Activated CD8-positive, alpha-beta T cell treated with anti-CD3 and anti-CD28 coated beads, Interleukin-2, amount 10 ng/mL, durations not matched to agents 7 days and 5 days (primary cell): ENCODE results near the gene PLEKHO2. TPM values are rescaled to one million over a fixed set of nuclear protein-coding genes. Genes with fewer than 3 reads are reported as not detected.
A peak's percentile ranks its signal among the peaks of the same experiment; 100 is the strongest.

Experiments used
- ATAC-seq: fragments of 150-1000 bp; cut with Tn5 transposase; one replicate; pipeline ENCODE4 v1.10.0; 2021; ENCODE audit warnings: moderate library complexity
- CTCF ChIA-PET: fragments of 350-600 bp; sonication (Branson Sonifier 250); formaldehyde crosslinking; loops from one replicate; lab custom pipeline; 2021; ENCODE audit warnings: antibody characterized with exemption; lab: Charles Lee
- POLR2A ChIA-PET: fragments of 350-600 bp; sonication (Branson Sonifier 250); formaldehyde crosslinking; loops from one replicate; lab custom pipeline; 2021; ENCODE audit warnings: antibody characterized with exemption; lab: Charles Lee
- DNase-seq: peaks from one replicate; pipeline ENCODE4 v3.0.0-alpha.2; 2020
- H3K27ac Mint-ChIP-seq: one replicate; pipeline ENCODE4 v1.8.0; 2021; ENCODE audit warnings: mild to moderate bottlenecking, mixed read lengths
- H3K27me3 Mint-ChIP-seq: one replicate; pipeline ENCODE4 v1.8.0; 2021; ENCODE audit warnings: low read depth, mixed read lengths
- H3K36me3 Mint-ChIP-seq: one replicate; pipeline ENCODE4 v1.8.0; 2021; ENCODE audit warnings: low read depth, mixed read lengths
- H3K4me1 Mint-ChIP-seq: one replicate; pipeline ENCODE4 v1.8.0; 2021; ENCODE audit warnings: low read depth, mixed read lengths
- H3K4me3 Mint-ChIP-seq: one replicate; pipeline ENCODE4 v1.8.0; 2021; ENCODE audit warnings: mild to moderate bottlenecking, mixed read lengths
- H3K9me3 Mint-ChIP-seq: one replicate; pipeline ENCODE4 v1.8.0; 2022; ENCODE audit warnings: mixed read lengths; ENCODE audit not compliant: insufficient read depth
- total RNA-seq, 2 experiments: library from RNA; stranded (reverse); gene quantifications; one replicate each; pipeline ENCODE4 v1.2.3, GENCODE V29; 2021

PLEKHO2 gene
- total RNA-seq, 2 experiments from 2014 or later, result 25.8 to 26.4 TPM

DNA sequence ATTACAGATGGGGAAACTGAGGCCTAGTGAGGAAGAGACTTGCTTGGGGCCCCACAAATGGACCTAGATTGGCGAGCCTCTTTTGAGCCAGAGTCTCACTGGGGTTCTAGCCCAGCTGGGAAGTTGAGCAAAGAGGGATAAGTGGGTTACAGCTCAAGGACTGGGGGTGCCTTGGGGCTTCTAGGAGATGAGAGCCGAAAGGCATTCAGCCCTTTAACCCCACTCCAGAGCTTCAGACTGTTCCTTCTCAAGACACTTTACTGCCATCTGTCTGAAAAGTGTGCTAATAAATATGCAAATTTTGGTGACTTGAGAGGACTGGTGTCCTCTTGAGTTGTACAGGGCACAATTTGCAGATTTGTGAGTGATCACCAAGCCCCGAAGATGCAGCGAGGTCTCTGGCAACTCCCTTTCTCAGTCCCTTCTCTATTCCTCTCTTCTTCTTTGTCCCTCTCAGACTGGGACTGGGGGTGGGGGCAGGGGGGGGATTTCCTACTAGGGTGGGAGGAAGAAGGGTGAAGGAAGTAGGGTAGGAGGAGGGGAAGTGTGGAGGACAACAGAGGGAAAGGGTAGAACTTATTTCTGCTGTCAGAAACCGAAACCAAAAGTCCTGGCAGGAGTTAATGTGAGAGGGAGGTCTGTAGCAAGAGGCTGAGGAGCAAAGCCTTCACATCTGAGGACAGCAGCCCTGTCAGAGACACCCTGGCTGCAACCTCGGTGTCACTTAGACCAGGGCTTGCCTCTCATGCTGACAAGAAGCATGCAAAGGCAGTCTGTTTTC, 53.8 kb downstream of the PLEKHO2 start:
- H3K4me3 Mint-ChIP-seq, result peak overlapping the region; percentile 82
- peaks cover 12% of the 10 kb centered on the region for H3K36me3 Mint-ChIP-seq
- ATAC-seq (peak; percentile 21), DNase-seq (peak; percentile 72)
- peaks cover 72% of the 10 kb centered on the region for H3K4me1 Mint-ChIP-seq
- H3K27me3 Mint-ChIP-seq, result no peaks in the 10 kb centered on the region
- CTCF ChIA-PET, result interaction anchor here (0.7 to 5.6 kb wide), 19 partner anchors 10 to 168 kb away, joined by 3 to 114 read pairs (median 7); partner anchors contain the start of genes ANKDD1A and PIF1
- H3K9me3 Mint-ChIP-seq, result no peaks in the 10 kb centered on the region
- H3K27ac Mint-ChIP-seq, result peak overlapping the region; percentile 100
- POLR2A ChIA-PET, result interaction anchor here (0.6 to 4.4 kb wide), 15 partner anchors 10 to 194 kb away, joined by 3 to 55 read pairs (median 16); partner anchors contain the start of genes ANKDD1A, PIF1 and PLEKHO2

DNA sequence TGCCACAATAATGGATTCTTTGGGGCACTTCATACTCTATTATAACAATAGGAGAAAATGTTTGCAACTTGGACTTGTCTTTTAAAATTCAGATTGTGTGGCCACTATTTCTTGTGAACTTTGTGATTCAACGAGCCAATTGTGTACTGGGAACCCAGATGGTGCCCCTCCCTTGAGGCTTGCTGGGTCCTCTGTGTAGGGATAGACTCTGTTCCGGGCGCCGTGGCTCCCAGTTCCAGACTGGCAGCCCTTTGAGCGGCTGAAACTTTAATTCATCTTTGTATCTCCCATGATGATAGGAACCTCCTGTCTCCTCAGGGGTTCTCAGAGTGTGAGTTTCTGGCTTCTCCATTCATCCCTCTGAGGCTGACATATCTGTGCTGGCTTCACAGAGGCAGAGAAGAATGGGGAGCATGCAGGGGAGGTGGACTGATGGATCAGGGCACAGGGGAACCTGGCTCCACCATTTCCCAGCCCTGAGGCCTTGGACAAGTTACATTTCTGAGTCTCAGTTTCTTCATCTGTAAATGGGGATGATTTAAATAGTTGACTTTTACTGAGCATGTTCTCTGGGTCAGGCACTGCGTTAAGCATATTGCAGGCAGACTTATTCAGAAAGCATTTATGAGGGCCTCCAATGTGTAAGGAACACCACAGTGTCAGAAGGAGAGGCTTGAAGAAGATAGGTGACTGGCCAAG, 54.8 kb downstream of the PLEKHO2 start:
- Mint-ChIP-seq H3K4me3 (peak overlapping the region; percentile 82), H3K36me3 (peaks cover 20% of the 10 kb centered on the region), H3K4me1 (peaks cover 70% of the 10 kb centered on the region), H3K9me3 (peaks cover 6% of the 10 kb centered on the region), H3K27me3 (no peaks in the 10 kb centered on the region), H3K27ac (peak overlapping the region; percentile 100)
- POLR2A ChIA-PET, result interaction anchor here (4.4 kb wide), 1 partner anchor 9 kb away, joined by 36 read pairs; no protein-coding TSS in a partner anchor
- ATAC-seq (no peak), DNase-seq (no peak)
- CTCF ChIA-PET, result interaction anchor here (1.0 to 1.5 kb wide), 3 partner anchors 9 to 15 kb away, joined by 3 to 4 read pairs (median 4); no protein-coding TSS in a partner anchor

DNA sequence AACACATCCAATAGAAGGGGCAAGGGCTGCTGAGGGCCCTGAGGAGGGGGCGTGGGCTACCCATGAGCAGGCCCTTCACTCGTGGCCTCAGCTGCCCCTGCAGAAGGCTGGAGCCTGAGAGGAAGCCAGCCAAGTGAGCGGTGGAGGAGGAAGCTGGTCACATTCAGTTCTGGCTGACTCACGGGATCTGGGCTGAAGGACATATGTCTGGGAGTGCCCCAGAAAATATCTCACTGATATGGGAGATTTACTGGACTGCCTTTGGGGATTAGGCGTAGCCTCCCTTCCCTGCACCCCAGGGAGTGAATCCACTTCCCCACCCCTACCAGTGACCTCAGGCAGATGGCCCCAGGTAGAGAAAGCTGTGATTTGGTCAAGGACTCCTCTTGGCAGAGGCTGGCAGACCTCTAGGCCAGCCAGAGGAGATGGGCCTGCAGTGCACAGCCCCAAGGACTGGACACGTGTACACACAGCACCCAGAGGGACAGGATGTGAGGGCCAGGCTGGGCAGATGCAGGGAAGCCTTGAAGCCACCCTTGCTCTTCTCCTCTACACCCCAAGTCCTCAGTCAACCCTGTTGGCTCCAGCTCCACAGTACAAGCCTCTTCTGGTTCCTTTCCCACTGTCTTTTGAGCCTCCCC, 55.8 kb downstream of the PLEKHO2 start:
- ATAC-seq, result no peak
- Mint-ChIP-seq H3K36me3 (peaks cover 20% of the 10 kb centered on the region), H3K27me3 (no peaks in the 10 kb centered on the region), H3K9me3 (peaks cover 6% of the 10 kb centered on the region), H3K4me3 (no peak overlapping the region), H3K4me1 (peaks cover 70% of the 10 kb centered on the region), H3K27ac (peak overlapping the region; percentile 100)
- CTCF ChIA-PET, result interaction anchor here (0.9 to 1.5 kb wide), 4 partner anchors 8 to 62 kb away, joined by 3 to 4 read pairs (median 4); no protein-coding TSS in a partner anchor
- no peak for DNase-seq
- POLR2A ChIA-PET, result no interaction called here

DNA sequence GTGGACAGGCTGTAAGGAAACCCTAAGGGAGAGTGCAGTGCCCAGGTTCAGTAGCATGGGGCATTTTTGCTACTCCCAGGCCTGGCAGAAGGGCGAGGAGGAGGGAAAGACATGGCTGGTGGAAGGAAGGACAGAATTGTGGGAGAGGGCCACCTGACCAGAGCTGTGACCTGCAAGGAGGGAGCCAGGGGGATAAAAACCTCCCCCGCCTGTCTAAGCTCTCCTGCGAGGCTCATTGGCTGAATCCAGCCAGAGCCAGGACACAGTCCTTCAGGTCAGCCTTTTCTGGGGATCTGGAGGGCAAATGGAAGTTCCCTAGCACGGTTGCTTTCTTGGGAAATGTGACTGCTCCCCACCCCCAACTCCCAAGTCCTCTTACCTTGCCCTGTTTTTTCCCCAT, 56.7 kb downstream of the PLEKHO2 start:
- POLR2A ChIA-PET, result no interaction called here

DNA sequence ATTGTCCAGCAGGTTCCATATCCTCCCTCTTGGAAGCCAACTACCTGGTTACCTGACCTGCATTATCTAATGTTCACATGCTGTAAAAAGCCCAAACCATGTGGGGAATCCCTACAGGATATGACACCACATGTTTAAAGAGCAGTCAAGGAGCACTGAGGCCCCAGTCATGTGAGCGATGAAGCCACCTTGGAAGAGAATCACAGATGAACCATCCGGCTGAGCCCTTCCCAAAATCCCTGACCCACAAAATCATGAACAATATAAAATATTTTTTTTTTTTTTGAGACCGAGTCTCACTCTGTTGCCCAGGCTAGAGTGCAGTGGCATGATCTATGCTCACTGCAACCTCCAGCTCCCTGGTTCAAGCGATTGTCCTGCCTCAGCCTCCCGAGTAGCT, 59.4 kb downstream of the PLEKHO2 start:
- ATAC-seq, result no peak
- CTCF ChIA-PET, result interaction anchor here (1.6 kb wide), 1 partner anchor 12 kb away, joined by 3 read pairs; no protein-coding TSS in a partner anchor
- no peak for DNase-seq
- POLR2A ChIA-PET, result interaction anchor here (0.8 kb wide), 1 partner anchor 57 kb away, joined by 3 read pairs; no protein-coding TSS in a partner anchor
- H3K9me3 Mint-ChIP-seq, result peaks cover 6% of the 10 kb centered on the region
- peaks cover 61% of the 10 kb centered on the region for H3K4me1 Mint-ChIP-seq
- no peaks in the 10 kb centered on the region for H3K27me3 Mint-ChIP-seq
- peaks cover 28% of the 10 kb centered on the region for H3K36me3 Mint-ChIP-seq
- no peak overlapping the region for H3K27ac Mint-ChIP-seq
- H3K4me3 Mint-ChIP-seq, result no peak overlapping the region

More for the DNA sequence above, 56.7 kb downstream of the PLEKHO2 start:
- peak overlapping the region; percentile 58 for H3K27ac Mint-ChIP-seq
- H3K9me3 Mint-ChIP-seq, result peaks cover 6% of the 10 kb centered on the region
- no peaks in the 10 kb centered on the region for H3K27me3 Mint-ChIP-seq
- ATAC-seq, result no peak
- H3K4me1 Mint-ChIP-seq, result peaks cover 69% of the 10 kb centered on the region
- H3K36me3 Mint-ChIP-seq, result peaks cover 22% of the 10 kb centered on the region
- no peak overlapping the region for H3K4me3 Mint-ChIP-seq
- CTCF ChIA-PET, result no interaction called here
- DNase-seq, result no peak

DNA sequence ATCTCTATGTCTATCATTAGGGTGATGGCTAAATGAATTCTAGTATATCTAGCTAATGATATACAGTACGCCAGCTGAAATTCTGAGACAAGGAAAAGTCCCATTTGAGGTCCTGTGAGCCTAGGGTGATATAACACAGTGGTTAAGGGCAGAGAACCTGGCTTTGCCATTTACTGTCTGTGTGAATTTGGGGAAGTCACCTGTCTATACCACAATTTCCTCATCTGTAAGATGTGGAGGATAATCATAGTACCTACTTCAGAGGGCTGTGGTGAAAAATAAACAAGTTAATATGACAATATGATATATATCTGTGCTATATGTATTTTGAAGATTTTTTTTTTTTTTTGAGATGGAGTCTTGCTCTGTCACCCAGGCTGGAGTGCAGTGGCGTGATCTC, 60.2 kb downstream of the PLEKHO2 start:
- peak overlapping the region; percentile 50 for H3K27ac Mint-ChIP-seq
- H3K27me3 Mint-ChIP-seq, result no peaks in the 10 kb centered on the region

DNA sequence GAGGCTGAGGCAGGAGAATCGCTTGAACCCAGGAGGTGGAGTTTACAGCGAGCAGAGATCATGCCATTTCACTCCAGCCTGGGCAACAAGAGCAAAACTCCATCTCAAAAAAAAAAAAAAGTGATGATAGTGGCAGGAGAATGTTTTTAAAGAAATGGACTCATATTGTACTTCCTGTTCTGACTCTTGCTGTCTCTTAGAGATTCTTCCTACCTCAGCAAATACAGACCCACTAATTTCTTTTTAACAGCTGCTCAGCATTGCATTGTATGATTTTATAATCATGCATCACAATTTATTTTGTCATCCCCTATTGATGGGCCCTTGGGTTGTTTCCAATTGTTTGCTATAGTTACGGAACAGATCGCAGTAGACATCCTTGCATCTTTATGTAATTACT, 61.1 kb downstream of the PLEKHO2 start:
- H3K27ac Mint-ChIP-seq, result no peak overlapping the region
- H3K36me3 Mint-ChIP-seq, result peaks cover 26% of the 10 kb centered on the region
- peaks cover 44% of the 10 kb centered on the region for H3K4me1 Mint-ChIP-seq
- ATAC-seq (no peak), DNase-seq (no peak)
- ChIA-PET CTCF (interaction anchor here (0.8 to 1.9 kb wide), 4 partner anchors 9 to 73 kb away, joined by 3 to 7 read pairs (median 3); no protein-coding TSS in a partner anchor), POLR2A (interaction anchor here (4.8 kb wide), 1 partner anchor 8 kb away, joined by 36 read pairs; no protein-coding TSS in a partner anchor)
- H3K27me3 Mint-ChIP-seq, result no peaks in the 10 kb centered on the region
- no peak overlapping the region for H3K4me3 Mint-ChIP-seq
- peaks cover 6% of the 10 kb centered on the region for H3K9me3 Mint-ChIP-seq

More for the DNA sequence above, 60.2 kb downstream of the PLEKHO2 start:
- peak; percentile 34 for DNase-seq
- ATAC-seq, result peak; percentile 55
- CTCF ChIA-PET, result interaction anchor here (1.6 kb wide), 2 partner anchors 9 to 12 kb away, joined by 3 read pairs; no protein-coding TSS in a partner anchor
- POLR2A ChIA-PET, result interaction anchor here (0.8 kb wide), 1 partner anchor 58 kb away, joined by 3 read pairs; no protein-coding TSS in a partner anchor
- Mint-ChIP-seq H3K36me3 (peaks cover 28% of the 10 kb centered on the region), H3K4me3 (no peak overlapping the region), H3K4me1 (peaks cover 54% of the 10 kb centered on the region), H3K9me3 (peaks cover 6% of the 10 kb centered on the region)

DNA sequence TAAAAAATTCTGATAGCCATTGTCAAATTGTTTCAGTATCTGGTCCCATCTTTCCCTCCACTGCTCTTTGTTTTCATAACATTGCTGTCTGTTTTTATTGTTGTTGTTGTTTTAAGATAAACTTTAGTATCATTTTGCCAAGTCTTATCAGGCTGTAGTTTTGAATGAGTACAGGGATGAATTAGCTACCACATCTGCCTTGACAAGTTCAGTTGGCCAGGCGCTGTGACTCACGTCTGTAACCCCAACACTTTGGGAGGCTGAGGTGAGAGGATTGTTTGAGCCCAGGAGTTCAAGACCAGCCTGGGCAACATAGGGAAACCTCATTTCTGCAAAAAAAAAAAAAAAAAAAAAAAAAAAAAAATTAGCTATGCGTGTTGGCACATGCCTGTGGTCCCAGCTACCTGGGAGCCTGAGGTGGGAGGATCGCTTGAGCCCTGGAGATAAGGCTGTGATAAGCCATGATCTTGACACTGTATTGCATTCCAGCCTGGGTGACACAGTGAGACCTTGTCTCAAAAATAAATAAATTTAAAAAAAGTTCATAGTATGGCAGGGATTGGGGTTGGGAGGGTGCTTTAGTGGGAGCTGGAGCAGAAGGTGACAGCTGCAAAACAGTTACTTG, 61.7 kb downstream of the PLEKHO2 start:
- ChIA-PET POLR2A (interaction anchor here (4.8 kb wide), 1 partner anchor 9 kb away, joined by 36 read pairs; no protein-coding TSS in a partner anchor), CTCF (interaction anchor here (0.6 to 4.6 kb wide), 6 partner anchors 9 to 173 kb away, joined by 3 to 24 read pairs (median 4); no protein-coding TSS in a partner anchor)
- ATAC-seq (no peak), DNase-seq (no peak)
- Mint-ChIP-seq H3K36me3 (peaks cover 22% of the 10 kb centered on the region), H3K4me1 (peaks cover 40% of the 10 kb centered on the region), H3K27me3 (no peaks in the 10 kb centered on the region), H3K9me3 (peaks cover 6% of the 10 kb centered on the region), H3K27ac (no peak overlapping the region), H3K4me3 (no peak overlapping the region)

DNA sequence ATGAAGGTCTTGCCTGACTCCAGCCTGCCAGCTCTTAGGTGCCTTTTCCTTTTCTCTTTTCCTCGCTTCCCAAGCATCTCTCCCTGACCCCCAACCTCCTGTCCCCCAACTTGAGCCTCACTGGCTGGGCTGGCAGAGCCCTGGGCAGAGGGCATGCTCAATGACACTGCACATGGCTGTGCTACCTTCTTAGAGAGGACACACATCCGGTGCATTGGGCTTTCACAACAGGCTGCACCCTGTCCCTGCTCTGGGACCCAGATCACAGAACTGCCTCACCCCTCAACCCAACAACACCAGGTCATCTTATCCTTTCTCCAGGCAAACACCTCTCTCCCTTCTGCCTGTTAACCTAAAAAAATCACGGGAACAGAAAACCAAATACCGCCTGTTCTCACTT, 62.5 kb downstream of the PLEKHO2 start:
- Mint-ChIP-seq H3K4me3 (no peak overlapping the region), H3K27me3 (no peaks in the 10 kb centered on the region), H3K36me3 (peaks cover 19% of the 10 kb centered on the region), H3K4me1 (peaks cover 40% of the 10 kb centered on the region), H3K27ac (no peak overlapping the region), H3K9me3 (peaks cover 6% of the 10 kb centered on the region)
- ChIA-PET CTCF (interaction anchor here (0.6 to 4.6 kb wide), 6 partner anchors 10 to 174 kb away, joined by 3 to 24 read pairs (median 4); no protein-coding TSS in a partner anchor), POLR2A (interaction anchor here (4.8 kb wide), 1 partner anchor 10 kb away, joined by 36 read pairs; no protein-coding TSS in a partner anchor)
- ATAC-seq (no peak), DNase-seq (no peak)

DNA sequence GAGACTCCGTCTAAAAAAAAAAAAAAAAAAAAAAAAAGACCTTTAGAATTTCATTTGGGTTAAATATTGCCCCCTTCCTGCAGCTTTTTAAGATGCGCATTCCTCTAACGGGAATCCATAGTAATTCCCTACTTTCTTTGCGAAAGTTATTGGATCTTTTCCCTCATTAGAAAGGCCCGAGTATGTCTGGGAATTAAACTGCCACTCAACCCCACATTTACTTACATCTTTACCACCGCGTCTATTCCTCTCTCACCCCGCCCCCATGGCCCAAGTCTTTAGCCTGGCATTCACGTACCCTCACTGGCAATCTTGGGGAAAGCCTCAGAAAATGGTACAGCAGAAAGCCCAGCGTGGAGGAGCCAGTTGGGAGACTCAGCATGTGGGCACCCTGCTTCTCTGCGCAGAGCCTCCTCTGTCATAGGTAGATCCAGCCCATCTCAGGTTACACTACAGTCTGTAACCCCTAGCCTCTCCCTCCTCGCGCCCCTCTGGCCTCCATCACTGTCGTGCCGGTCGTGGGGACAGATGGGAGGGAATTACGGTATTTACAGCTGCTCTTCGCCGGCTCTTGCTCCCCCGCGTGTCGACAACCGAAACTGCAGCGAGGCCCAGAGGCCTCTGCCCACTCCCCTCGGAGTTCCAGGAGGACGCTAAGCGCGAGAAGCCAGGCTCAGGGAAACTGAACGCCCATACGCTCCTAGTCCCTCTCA, 63.6 kb downstream of the PLEKHO2 start:
- Mint-ChIP-seq H3K27ac (peak overlapping the region; percentile 43), H3K4me1 (peaks cover 40% of the 10 kb centered on the region), H3K36me3 (peaks cover 16% of the 10 kb centered on the region), H3K9me3 (peaks cover 6% of the 10 kb centered on the region), H3K4me3 (peak overlapping the region; percentile 54), H3K27me3 (no peaks in the 10 kb centered on the region)
- peak; percentile 90 for ATAC-seq
- ChIA-PET POLR2A (interaction anchor here (4.8 kb wide), 1 partner anchor 11 kb away, joined by 36 read pairs; no protein-coding TSS in a partner anchor), CTCF (interaction anchor here (0.6 to 4.6 kb wide), 14 partner anchors 9 to 219 kb away, joined by 3 to 24 read pairs (median 4); no protein-coding TSS in a partner anchor)
- DNase-seq, result peak; percentile 84
